GM19395 (cell line): ENCODE measurements around the gene MMP1.
"Not testable (repeated sequence)": the region's sequence is repeated elsewhere in the genome, so short reads cannot be mapped to it uniquely, and the experiment has no call there.

Experiments
- ATAC-seq: cut with Tn5 transposase; IDR thresholded peaks from one replicate; pipeline ENCODE4 v1.9.1; 2021; ENCODE audit warnings: mild to moderate bottlenecking, moderate library complexity; ENCODE audit not compliant: unreplicated experiment

MMP1 gene

DNA sequence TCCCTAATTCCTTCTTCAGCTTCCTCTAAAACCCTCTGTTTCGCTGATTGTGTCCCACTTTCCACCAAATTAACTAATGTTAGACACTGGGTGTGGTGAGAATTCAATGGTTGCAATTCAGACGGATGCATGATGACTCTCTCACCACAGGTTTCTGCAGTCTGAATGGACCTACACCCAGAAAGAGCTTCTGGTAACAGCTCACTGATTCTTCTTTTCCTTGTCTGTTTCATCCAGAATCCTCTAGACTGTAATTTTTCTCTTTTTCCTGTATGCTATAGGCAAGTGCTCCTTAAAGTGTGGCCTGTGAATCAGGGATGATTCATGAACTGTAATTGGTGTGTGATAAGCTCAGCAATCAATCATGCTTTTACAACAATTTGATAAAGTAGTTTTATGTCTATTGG lies 35.6 kb downstream of the MMP1 start:
- no peak for ATAC-seq

DNA sequence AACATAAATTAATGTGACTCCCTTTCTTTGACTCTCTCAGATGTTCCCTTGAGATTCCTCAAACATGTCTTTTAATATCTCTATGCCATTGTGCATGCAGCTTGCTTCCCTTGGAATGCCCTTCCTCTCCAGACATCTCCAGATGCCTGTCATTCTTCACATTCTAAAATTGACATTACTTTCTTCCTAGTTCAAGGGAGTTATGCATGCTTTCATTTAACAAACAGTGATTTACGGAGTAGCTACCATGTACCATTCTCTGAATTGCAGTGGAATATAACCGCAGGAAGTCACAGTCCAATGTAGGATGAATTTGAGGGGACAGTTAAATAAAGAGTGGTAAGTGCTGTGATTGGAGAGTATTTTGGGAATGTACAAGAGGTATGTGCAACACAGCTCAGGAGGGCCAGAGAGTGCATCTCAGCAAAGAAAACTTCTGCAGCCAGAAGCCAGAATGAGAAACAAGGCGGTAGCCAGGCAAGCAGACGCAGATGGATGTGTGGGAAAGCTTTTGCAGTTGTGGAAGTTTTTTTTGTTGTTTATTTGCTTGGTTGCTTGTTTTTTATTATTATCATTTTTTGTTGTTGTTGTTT lies 36.2 kb downstream of the MMP1 start:
- ATAC-seq, result no peak

DNA sequence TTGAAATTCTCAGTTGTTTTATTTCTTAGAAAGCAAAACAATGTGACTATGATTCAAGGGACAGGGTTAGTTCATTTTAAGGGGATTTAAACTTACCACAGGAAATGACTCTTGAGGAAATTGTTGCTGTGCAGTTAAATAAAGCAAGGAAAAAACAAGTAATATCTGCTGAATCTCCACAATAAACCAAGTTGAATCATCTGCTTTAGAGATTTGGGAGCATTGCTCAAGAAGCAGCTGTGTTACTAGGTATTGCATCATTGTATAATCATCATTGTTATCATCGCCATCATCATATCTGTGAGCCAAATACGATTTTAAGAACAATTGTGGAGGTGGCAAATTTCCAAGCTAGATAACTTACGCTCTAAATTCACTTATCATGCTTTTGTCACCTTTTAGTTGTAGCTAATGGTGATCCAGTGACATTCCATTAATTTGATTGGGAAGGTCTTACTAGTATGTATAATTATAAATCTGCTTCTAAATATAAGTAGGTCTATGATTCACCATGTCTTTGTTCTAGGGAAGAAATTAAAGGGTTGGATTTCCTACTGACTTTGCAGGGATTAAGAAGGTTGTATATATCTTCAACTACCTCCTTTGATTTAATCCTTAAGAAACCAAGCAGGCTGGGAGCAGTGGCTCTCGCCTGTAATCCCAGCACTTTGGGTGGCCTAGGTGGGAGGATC lies 37.5 kb downstream of the MMP1 start:
- no peak for ATAC-seq

DNA sequence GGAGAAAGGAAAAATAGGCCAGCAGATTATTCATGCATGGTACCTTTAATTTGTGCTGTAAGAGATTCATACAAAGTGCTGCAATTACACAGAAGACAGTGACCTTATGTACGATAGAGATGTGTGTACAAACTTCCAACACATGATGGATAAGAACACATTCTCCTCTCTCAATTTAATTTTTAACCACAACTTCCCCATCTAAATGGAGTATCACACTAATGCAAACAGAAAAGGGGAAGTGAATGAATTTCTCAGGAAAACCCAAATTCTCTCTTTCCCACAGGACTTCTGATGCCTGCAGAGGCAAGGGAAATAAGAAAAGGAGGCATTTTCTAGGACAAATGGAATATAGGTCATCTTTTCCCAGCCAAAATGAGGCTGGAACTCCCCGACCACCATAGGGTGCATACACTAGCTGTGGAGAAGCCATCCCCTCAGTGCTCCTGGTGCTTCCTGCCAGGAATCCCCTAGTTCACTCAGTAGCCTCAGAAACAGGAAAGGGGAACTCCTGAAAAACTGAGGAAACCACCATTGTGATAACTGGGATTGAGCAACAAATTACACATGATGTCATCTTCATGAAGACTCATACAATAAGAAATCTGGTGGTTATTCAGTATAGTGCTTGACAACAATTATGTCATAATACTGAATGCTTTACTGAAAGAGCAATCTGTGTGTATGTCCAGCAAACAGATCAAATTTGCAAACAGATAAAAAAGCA lies 40.0 kb downstream of the MMP1 start:
- ATAC-seq, result no peak

GRCh38 chr11:102753267-102753666 lies 44.7 kb downstream of the MMP1 start:
- ATAC-seq, result no peak

DNA sequence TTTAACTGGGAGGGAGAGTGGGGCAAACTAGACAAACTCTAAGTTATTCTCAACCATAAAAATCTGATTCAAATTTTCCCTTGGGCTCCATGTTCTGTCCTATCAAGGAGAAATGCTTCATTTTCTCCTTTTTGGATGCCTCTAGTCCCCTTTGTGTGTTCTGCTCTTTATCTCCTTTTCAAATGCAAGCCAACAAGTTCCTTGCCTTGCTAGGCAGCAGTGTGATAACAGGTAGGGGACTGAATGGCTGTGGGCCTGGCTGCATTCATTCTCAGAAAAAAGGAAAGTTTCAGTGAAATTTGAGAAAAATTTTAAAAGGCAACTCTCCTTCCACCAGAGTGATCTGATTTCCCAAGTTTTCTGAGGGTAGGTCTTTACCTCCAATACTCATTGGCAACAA lies 46.3 kb downstream of the MMP1 start:
- no peak for ATAC-seq

DNA sequence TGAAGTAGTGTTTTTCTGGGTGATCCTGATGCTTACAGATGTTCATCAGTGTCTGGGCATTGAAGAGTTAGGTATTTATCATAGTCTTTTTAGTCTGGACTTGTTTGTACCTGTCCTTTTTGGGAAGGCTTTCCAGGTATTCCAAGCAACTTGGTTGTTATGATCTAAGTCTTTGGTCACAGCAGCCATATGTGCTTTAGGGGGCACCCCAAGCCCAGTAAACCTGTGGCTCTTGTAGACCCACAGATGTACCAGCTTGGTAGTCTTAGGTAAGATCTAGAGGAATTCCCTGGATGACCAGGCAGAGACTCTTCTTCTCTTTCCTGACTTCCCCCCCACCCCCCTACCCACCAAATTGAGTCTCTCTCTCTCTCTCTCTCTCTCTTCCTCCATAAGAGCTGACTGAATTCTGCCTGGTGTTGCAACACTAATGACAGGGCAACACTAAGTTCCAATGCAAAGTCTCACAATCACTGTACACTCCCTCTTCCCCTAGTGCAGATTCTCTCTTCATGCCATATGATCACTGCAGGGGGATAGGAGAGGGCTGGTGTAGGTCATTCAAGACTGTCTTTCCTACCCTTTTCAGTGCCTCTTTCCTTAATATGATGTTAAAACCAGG lies 48.7 kb downstream of the MMP1 start:
- no peak for ATAC-seq

- not testable (repeated sequence) for ATAC-seq
Measured at GRCh38 chr11:102746746-102747578, 51.0 kb downstream of the MMP1 start.
